Measurements from ENCODE around the gene JPH4.

- no peak for TF ChIP-seq NR3C1 (IDR thresholded peaks at IDR 0.05)
- no peak for TF ChIP-seq POLR2AphosphoS2 (conservative IDR thresholded peaks at IDR 0.05; ENCODE audit: low read length)
- no peak for TF ChIP-seq RNF2 (IDR thresholded peaks at IDR 0.05; ENCODE audit: borderline replicate concordance, low read depth)
- TF ChIP-seq REST (IDR thresholded peaks at IDR 0.05), result no peak
- TF ChIP-seq BCL3 (IDR thresholded peaks at IDR 0.05), result no peak
- no peak for TF ChIP-seq HMGXB4 (CRISPR knock-in tag; IDR thresholded peaks at IDR 0.05; ENCODE audit: borderline replicate concordance)
- TF ChIP-seq POLR2A (IDR thresholded peaks at IDR 0.05; ENCODE audit: low read length), result no peak
These were observed 48.1 kb downstream of the JPH4 start for GRCh38 chr14:23530375-23531055.

All from A549 (cell line).